T-helper 17 cell (primary cell): ENCODE results near the gene ISX. TPM values are rescaled to one million over a fixed set of nuclear protein-coding genes. Genes with fewer than 3 reads are reported as not detected.

Experiments used
- ATAC-seq: fragments of 150-1000 bp; cut with Tn5 transposase; 2 replicates; pipeline ENCODE4 v1.10.0; 2021; ENCODE audit warnings: mild to moderate bottlenecking, moderate library complexity
- DNase-seq, 3 donors: peaks; one replicate each; pipeline versions ENCODE4 v3.0.0 to v3.0.0-alpha.2; 2020 to 2021
- H3K9me3 ChIP-seq: one replicate; pipeline ENCODE4 v1.7.0; 2013; ENCODE audit warnings: low read length, mild to moderate bottlenecking; ENCODE audit not compliant: control insufficient read depth, poor library complexity, severe bottlenecking
- H3K27ac Mint-ChIP-seq: one replicate; pipeline ENCODE4 v1.8.0; 2022; ENCODE audit warnings: mild to moderate bottlenecking, moderate library complexity, mixed read lengths
- H3K27me3 Mint-ChIP-seq: one replicate; pipeline ENCODE4 v1.8.0; 2022; ENCODE audit warnings: mixed read lengths
- H3K36me3 Mint-ChIP-seq: one replicate; pipeline ENCODE4 v1.8.0; 2022; ENCODE audit warnings: low read depth, mixed read lengths
- H3K4me1 Mint-ChIP-seq: one replicate; pipeline ENCODE4 v1.8.0; 2022; ENCODE audit warnings: mild to moderate bottlenecking, mixed read lengths
- H3K4me3 Mint-ChIP-seq: one replicate; pipeline ENCODE4 v1.8.0; 2022; ENCODE audit warnings: mild to moderate bottlenecking, moderate library complexity, mixed read lengths
- total RNA-seq, 4 donors: library from RNA in 2 of 4; stranded (reverse) in 2 of 4; gene quantifications; one replicate each; pipeline ENCODE4 v1.2.3 and lab custom pipeline; 2022 to 2026

Gene ISX
- total RNA-seq, 2 donors from 2014 or later, result not detected

- H3K36me3 Mint-ChIP-seq, result peaks cover 7% of the 10 kb centered on the region
- no peak overlapping the region for H3K4me3 Mint-ChIP-seq
- no peaks in the 10 kb centered on the region for H3K4me1 Mint-ChIP-seq
- H3K27ac Mint-ChIP-seq, result no peak overlapping the region
- no peak for ATAC-seq
- H3K9me3 ChIP-seq, result no peaks in the 10 kb centered on the region
- no peak for DNase-seq
- H3K27me3 Mint-ChIP-seq, result peaks cover 75% of the 10 kb centered on the region
Measured at GRCh38 chr22:35131525-35132000, 65.6 kb downstream of the ISX start.

DNA sequence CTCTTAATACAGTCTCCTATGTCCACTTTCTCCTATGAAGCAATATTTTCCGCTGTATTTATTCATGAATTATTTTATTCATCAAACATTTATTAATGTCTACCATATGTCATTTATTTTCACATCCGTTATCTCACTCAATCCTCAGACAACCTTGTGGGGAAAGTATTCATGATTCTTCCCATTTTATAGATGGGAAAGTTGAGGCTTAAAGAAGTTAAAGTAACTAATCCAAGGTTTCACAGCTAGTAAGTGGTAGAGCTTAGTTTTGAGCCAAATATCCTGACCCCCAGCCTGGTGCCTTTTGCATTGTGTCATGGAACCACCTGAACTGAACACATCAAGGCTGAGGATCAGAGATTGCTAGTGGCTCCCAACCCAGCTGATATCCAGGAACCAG, 66.6 kb downstream of the ISX start:
- ATAC-seq (no peak), DNase-seq (no peak)
- H3K36me3 Mint-ChIP-seq, result peaks cover 7% of the 10 kb centered on the region
- no peaks in the 10 kb centered on the region for H3K4me1 Mint-ChIP-seq
- H3K4me3 Mint-ChIP-seq, result no peak overlapping the region
- peaks cover 71% of the 10 kb centered on the region for H3K27me3 Mint-ChIP-seq
- H3K9me3 ChIP-seq, result no peaks in the 10 kb centered on the region
- H3K27ac Mint-ChIP-seq, result no peak overlapping the region

DNA sequence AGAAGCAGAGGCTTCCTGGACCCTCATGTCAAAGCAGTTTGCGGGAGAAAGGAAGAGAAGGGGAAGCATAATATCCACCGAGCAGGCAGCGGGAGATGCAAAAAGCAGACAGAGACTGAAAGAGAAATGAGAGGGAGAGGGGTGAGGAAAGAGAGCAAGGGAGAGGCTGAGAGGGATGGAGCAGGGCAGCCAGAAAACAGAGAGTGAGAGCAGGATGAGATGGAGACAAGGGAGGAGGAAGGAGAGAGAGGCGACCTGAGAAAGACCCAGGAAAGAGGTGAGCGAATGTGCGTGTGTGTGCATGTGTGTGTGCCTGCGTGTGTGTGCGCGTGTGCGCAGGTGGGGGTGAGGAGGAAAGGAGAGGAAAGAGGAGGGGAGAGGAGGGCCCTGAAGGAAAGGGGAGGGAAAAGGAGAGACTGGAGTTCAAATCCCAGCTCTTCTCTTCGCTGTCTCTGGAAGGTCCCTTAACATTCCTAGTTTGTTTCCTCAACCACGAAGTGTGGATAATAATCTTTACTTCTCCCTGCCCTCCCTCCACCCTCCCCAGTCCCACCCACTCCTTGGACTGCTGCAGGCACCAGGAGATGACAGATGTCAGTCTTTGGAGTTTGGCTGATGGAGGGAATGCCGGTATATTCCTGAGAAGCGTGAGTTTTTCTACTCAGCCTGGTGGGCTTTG, 67.9 kb downstream of the ISX start:
- Mint-ChIP-seq H3K36me3 (peaks cover 7% of the 10 kb centered on the region), H3K27ac (no peak overlapping the region), H3K4me3 (no peak overlapping the region), H3K27me3 (peaks cover 70% of the 10 kb centered on the region), H3K4me1 (no peaks in the 10 kb centered on the region)
- no peaks in the 10 kb centered on the region for H3K9me3 ChIP-seq
- ATAC-seq (no peak), DNase-seq (no peak)

- no peak overlapping the region for H3K4me3 Mint-ChIP-seq
- DNase-seq (no peak), ATAC-seq (no peak)
- peaks cover 7% of the 10 kb centered on the region for H3K36me3 Mint-ChIP-seq
- peaks cover 64% of the 10 kb centered on the region for H3K27me3 Mint-ChIP-seq
- H3K4me1 Mint-ChIP-seq, result no peaks in the 10 kb centered on the region
- H3K27ac Mint-ChIP-seq, result no peak overlapping the region
- no peaks in the 10 kb centered on the region for H3K9me3 ChIP-seq
Measured at GRCh38 chr22:35134637-35135036, 68.7 kb downstream of the ISX start.

GRCh38 chr22:35135165-35135564, 69.2 kb downstream of the ISX start:
- Mint-ChIP-seq H3K27me3 (peaks cover 64% of the 10 kb centered on the region), H3K4me3 (no peak overlapping the region), H3K36me3 (peaks cover 7% of the 10 kb centered on the region), H3K27ac (no peak overlapping the region), H3K4me1 (no peaks in the 10 kb centered on the region)
- ATAC-seq (no peak), DNase-seq (no peak)
- no peaks in the 10 kb centered on the region for H3K9me3 ChIP-seq

Other genes with a start within 250 kb of the ISX start
- gene HMGXB4, start 191.3 kb downstream of the ISX start, total RNA-seq, result 10 to 100 TPM; 37.1 to 42.4 TPM
- gene TOM1, start 233.7 kb downstream of the ISX start, total RNA-seq, result 100 to 1,000 TPM; 166 to 178 TPM